Prostate gland (tissue), 2 donors: ENCODE results near the gene NDC80.

Experiments used
- CTCF ChIP-seq, 4 experiments: fragments of 200-600 bp in 2 of 4; fragments of 450-650 bp in 2 of 4; sonication (generic) in 2 of 4; IDR thresholded peaks; 1 replicate in 3 of 4; 2 replicates in 1 of 4; pipeline ENCODE4 v1.5.1; 2016 to 2019; ENCODE audit warnings: antibody characterized with exemption in 4 of 4, mild to moderate bottlenecking in 2 of 4, moderate library complexity in 2 of 4
- POLR2A ChIP-seq: fragments of 450-650 bp; IDR thresholded peaks from one replicate; pipeline ENCODE4 v1.6.1; 2016; ENCODE audit warnings: antibody characterized with exemption, mild to moderate bottlenecking
- POLR2AphosphoS5 ChIP-seq: sonication (generic); formaldehyde crosslinking; IDR thresholded peaks from one replicate; pipeline ENCODE4 v1.6.1; 2017; ENCODE audit warnings: antibody characterized with exemption

- TF ChIP-seq CTCF (IDR thresholded peaks at IDR 0.05) (no peak), POLR2A (no peak), POLR2AphosphoS5 (no peak)
Measured at GRCh38 chr18:2537296-2537695, 34.1 kb upstream of the NDC80 start.
